Bronchial smooth muscle cell (primary cell): ENCODE measurements around the gene RNF11. TPM values are rescaled to one million over a fixed set of nuclear protein-coding genes. Genes with fewer than 3 reads are reported as not detected.

ENCODE experiments used
- total RNA-seq: library from RNA; depleted of rRNA; stranded (reverse); fragments of >200 nt; gene quantifications from 2 replicates; pipeline ENCODE4 v1.2.1, GENCODE V29; 2014

The RNF11 gene
- 64.6 and 83.1 TPM in 2 replicates for total RNA-seq

GRCh38 chr1:51235673-51236530 is at the start of gene RNF11:
Gene RNF11, plus strand, starts transcription at chr1:51236273. Its CDS starts 484 bp downstream, at chr1:51236757.

Other genes with a start within 250 kb of the RNF11 start
- not detected in 2 replicates for gene C1orf185, start 134.0 kb upstream of the RNF11 start, total RNA-seq
- 0.26 and 1.1 TPM in 2 replicates for gene TTC39A, start 94.3 kb downstream of the RNF11 start, total RNA-seq